Measurements from ENCODE around the gene MAGEA9.
"Not testable (repeated sequence)": the region's sequence is repeated elsewhere in the genome, so short reads cannot be mapped to it uniquely, and the experiment has no call there.

Gene MAGEA9

GRCh38 chrX:149781727-149782126 lies at the start of gene MAGEA9:
Gene MAGEA9 (plus strand): TSS chrX:149781930. CDS start chrX:149786211, 4,281 bp downstream.
- not testable (repeated sequence) for DNase-seq

- not testable (repeated sequence) for DNase-seq
Observed at GRCh38 chrX:149742269-149742668, 39.5 kb upstream of the MAGEA9 start.

GRCh38 chrX:149746390-149747007 lies 35.2 kb upstream of the MAGEA9 start:
- DNase-seq: not testable (repeated sequence)

GRCh38 chrX:149757206-149758067 lies 24.3 kb upstream of the MAGEA9 start:
- no peak for DNase-seq

GRCh38 chrX:149758068-149758714 lies 23.5 kb upstream of the MAGEA9 start:
- no peak for DNase-seq

GRCh38 chrX:149758715-149759078 lies 23.0 kb upstream of the MAGEA9 start:
- not testable (repeated sequence) for DNase-seq

GRCh38 chrX:149759824-149760223 lies 21.9 kb upstream of the MAGEA9 start:
- no peak for DNase-seq

- no peak for DNase-seq
Observed at GRCh38 chrX:149760965-149761364, 20.8 kb upstream of the MAGEA9 start.

GRCh38 chrX:149761858-149762674 lies 19.7 kb upstream of the MAGEA9 start:
- not testable (repeated sequence) for DNase-seq

- no peak for DNase-seq
Observed at GRCh38 chrX:149762696-149763614, 18.8 kb upstream of the MAGEA9 start.

- not testable (repeated sequence) for DNase-seq
Observed at GRCh38 chrX:149770344-149770743, 11.4 kb upstream of the MAGEA9 start.

GRCh38 chrX:149773026-149773425 lies 8.7 kb upstream of the MAGEA9 start:
- not testable (repeated sequence) for DNase-seq

GRCh38 chrX:149773768-149774167 lies 8.0 kb upstream of the MAGEA9 start, which contains the start of gene HSFX1:
Gene HSFX1 (plus strand): TSS chrX:149774068. CDS start chrX:149774682, 614 bp downstream.
- not testable (repeated sequence) for DNase-seq

GRCh38 chrX:149777999-149778398 lies 3.7 kb upstream of the MAGEA9 start:
- not testable (repeated sequence) for DNase-seq

- not testable (repeated sequence) for DNase-seq
Observed at GRCh38 chrX:149795531-149795930, 13.8 kb downstream of the MAGEA9 start.

- no peak for DNase-seq
Observed at GRCh38 chrX:149799095-149799714, 17.5 kb downstream of the MAGEA9 start.

- no peak for DNase-seq
Observed at GRCh38 chrX:149799938-149800337, 18.2 kb downstream of the MAGEA9 start.

GRCh38 chrX:149803458-149804062 lies 21.8 kb downstream of the MAGEA9 start:
- DNase-seq: no peak

- no peak for DNase-seq
Observed at GRCh38 chrX:149804102-149804501, 22.4 kb downstream of the MAGEA9 start.

- no peak for DNase-seq
Observed at GRCh38 chrX:149807747-149808458, 26.2 kb downstream of the MAGEA9 start.
